GM21367 (cell line): ENCODE results near the gene DDX10.

Experiments
- ATAC-seq: cut with Tn5 transposase; IDR thresholded peaks from one replicate; pipeline ENCODE4 v1.9.1; 2021; ENCODE audit not compliant: unreplicated experiment

DDX10 gene

GRCh38 chr11:108897916-108898315 lies 233.0 kb downstream of the DDX10 start:
- no peak for ATAC-seq

- ATAC-seq = no peak
These were observed 236.5 kb downstream of the DDX10 start for GRCh38 chr11:108901359-108901758.

- no peak for ATAC-seq
These were observed 237.2 kb downstream of the DDX10 start for GRCh38 chr11:108902027-108902469.

- no peak for ATAC-seq
These were observed 239.6 kb downstream of the DDX10 start for GRCh38 chr11:108904480-108904879.

GRCh38 chr11:108906329-108906728 lies 241.5 kb downstream of the DDX10 start:
- ATAC-seq = no peak

- no peak for ATAC-seq
These were observed 242.0 kb downstream of the DDX10 start for GRCh38 chr11:108906826-108907225.

GRCh38 chr11:108909041-108909440 lies 244.2 kb downstream of the DDX10 start:
- ATAC-seq = no peak

- no peak for ATAC-seq
These were observed 245.1 kb downstream of the DDX10 start for GRCh38 chr11:108909921-108910320.

GRCh38 chr11:108912581-108912980 lies 247.7 kb downstream of the DDX10 start:
- no peak for ATAC-seq

- ATAC-seq = no peak
These were observed 248.3 kb downstream of the DDX10 start for GRCh38 chr11:108913204-108913603.

- no peak for ATAC-seq
These were observed 249.3 kb downstream of the DDX10 start for GRCh38 chr11:108914211-108914610.

GRCh38 chr11:108914981-108915380 lies 250.1 kb downstream of the DDX10 start:
- ATAC-seq = no peak

- no peak for ATAC-seq
These were observed 250.8 kb downstream of the DDX10 start for GRCh38 chr11:108915666-108916065.

GRCh38 chr11:108916290-108916689 lies 251.4 kb downstream of the DDX10 start:
- no peak for ATAC-seq

- no peak for ATAC-seq
These were observed 252.1 kb downstream of the DDX10 start for GRCh38 chr11:108916935-108917334.

- no peak for ATAC-seq
These were observed 256.3 kb downstream of the DDX10 start for GRCh38 chr11:108921211-108921610.

GRCh38 chr11:108922241-108922640 lies 257.4 kb downstream of the DDX10 start:
- no peak for ATAC-seq

- no peak for ATAC-seq
These were observed 258.5 kb downstream of the DDX10 start for GRCh38 chr11:108923413-108923812.

- no peak for ATAC-seq
These were observed 261.4 kb downstream of the DDX10 start for GRCh38 chr11:108926171-108926840.

- no peak for ATAC-seq
These were observed 262.1 kb downstream of the DDX10 start for GRCh38 chr11:108926841-108927577.

GRCh38 chr11:108927791-108928545 lies 263.1 kb downstream of the DDX10 start:
- no peak for ATAC-seq

GRCh38 chr11:108929241-108929640 lies 264.4 kb downstream of the DDX10 start:
- ATAC-seq = no peak
